GM21381 (cell line): ENCODE data around the gene ASCL2.

Experiments
- ATAC-seq: cut with Tn5 transposase; IDR thresholded peaks from one replicate; pipeline ENCODE4 v1.9.1; 2021; ENCODE audit warnings: mild to moderate bottlenecking, moderate library complexity; ENCODE audit not compliant: unreplicated experiment

ASCL2 gene, protein sequence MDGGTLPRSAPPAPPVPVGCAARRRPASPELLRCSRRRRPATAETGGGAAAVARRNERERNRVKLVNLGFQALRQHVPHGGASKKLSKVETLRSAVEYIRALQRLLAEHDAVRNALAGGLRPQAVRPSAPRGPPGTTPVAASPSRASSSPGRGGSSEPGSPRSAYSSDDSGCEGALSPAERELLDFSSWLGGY

GRCh38 chr11:2270322-2271076 is at the start of gene ASCL2:
Gene ASCL2, minus strand, starts transcription at chr11:2270588. Its CDS starts 256 bp downstream, at chr11:2270332.
- ATAC-seq: no peak

DNA sequence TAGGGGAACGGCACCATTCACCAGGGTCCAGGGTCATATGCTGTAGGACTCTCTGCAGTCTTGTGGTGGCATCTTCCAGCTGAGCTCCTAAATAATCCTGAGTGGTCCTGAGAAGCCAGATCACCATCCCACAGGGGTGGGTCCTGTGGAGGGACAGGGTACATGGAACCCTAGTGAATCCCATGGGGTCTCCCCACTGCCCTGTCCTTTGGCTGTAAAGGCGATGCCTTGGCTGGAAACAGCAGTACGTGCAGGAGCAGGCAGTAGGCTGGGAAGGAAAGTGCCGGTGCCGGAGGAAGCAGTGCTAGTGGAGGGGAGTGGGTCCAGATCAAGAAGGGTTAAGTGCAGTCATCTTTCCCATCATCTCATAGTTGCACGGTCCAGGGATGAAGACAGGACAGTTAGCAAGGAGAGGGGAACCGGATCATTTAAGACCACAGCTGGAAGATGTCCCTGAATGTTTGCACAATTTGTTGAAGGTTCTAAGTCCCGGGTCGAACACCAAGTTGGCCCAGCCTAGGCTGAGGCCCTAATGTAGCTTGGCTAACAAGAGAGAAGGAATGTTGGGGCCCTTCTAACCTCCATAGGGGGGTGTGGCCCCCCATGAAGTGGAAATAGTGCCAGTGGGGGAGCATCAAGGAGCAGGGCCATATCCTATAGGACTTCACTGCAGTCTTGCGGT is 49.5 kb upstream of the ASCL2 start:
- ATAC-seq: no peak

GRCh38 chr11:2318707-2319106 is 48.3 kb upstream of the ASCL2 start:
- no peak for ATAC-seq

GRCh38 chr11:2318123-2318522 is 47.7 kb upstream of the ASCL2 start:
- no peak for ATAC-seq

DNA sequence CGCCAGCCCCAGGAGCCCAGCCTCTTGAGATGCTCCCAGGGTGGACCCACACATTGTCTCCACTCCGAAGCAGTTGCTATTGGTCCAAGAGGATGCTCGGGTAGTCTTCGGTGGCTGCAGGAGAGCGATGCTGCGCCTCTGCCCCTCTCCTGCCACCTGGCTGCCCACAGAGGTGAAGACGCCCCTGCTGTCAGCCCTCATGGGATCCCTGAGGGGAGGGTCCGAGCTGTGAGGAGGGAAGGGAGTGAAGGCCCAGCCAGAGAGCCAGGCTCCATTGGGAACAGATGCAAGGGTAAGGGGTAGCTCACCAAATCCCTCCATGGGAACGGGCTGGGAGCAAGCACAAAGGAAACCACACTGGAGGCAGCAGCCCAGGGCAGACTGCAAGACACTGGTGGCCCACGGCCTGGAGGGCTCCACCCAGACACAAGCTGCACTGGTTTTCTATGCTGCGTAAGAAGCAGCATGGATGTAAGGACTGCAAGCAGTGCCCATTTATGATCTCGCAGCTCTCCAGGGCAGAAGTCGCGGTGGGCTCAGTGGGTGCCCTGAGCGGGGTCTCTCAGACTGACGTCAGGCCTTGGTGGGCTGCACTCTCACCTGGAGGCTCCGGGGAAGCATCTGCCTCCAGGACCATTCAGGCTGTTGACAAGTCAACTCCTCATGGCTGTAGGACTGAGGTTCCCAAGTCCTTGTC is 47.1 kb upstream of the ASCL2 start:
- no peak for ATAC-seq

DNA sequence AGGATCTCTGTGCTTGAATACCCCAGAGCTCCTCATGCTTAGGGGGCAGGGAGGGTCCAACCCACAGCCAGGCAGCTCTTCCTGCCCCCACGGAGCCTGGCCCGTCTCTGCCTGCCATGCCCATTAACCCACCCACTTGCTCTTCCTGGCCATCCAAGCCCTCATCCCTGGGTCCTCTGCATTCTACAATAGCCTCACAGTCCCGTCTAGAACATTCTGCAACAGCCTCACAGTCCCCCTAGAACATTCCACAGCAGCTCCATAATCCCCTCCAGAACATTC is 46.5 kb upstream of the ASCL2 start:
- no peak for ATAC-seq

DNA sequence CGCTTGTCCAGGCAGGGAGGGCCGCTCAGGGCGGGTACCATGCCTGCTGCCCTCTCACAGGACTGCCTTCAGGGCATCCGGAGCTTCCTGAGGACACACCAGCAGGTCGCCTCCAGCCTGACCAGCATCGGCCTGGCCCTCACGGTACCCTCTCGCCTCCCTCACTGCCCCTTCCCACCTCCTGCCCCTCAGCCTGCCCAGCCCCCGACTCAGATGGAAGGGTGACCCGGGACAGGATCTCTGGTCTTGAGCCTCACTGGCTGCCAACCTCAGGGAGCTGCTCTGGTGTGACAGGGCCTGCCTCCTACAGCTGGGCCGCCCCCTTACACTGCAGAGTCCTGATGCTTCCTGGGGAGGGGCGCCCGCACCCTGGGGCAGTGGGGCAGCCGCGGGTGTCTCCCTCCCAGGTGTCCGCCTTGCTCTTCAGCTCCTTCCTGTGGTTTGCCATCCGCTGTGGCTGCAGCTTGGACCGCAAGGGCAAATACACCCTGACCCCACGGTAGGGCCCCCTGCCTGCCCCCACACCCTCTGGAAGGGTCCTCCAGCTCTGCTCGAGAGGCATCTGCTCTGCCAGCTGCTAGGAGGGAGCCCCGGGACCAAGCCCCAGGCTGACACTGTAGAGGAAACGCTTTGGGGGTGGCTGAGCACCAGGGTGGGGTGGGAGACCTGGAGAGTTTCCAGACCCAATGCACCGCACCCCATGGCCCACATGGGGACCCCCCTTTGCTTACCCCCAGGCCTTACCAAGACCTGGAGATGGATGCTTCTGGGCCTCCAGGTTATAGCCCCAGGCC is 46.0 kb upstream of the ASCL2 start:
- no peak for ATAC-seq

DNA sequence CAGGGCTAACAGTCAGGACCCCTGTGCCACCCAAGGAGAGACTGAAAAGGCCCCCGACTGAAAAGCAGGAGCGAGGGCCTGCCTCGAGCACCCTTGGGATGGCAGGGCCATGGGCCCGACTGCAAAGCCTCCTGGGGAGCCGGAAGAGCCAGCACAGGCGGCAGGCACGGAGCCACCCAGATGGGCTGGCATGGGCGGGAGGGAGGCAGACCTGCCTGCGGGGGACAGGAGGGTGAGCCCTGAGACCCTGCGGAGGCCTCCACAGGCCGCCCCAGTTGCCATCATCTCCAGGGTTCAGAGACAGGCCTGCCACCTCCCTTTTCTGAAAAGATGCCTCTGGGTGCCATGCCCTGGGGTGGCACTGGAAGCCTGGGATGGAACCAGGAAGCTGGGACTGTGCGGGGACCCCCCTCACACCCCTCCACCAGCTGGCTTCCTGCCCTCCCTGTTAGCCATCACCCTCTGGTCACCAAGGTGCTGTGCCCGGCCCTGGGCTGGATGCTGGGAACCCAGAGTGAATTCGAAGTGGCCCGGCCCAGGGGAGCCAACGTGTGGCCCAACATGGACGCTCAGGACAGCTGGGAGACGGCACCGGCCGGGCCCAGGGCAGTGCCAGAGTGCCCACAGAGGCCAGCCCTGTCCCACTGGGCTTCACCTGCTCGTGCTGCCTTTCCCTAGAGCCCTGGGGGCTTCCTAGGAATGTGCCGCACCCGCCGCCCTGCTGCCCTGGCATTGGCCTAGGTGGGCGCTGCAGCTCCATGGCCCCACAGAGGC is 45.2 kb upstream of the ASCL2 start:
- ATAC-seq: no peak

DNA sequence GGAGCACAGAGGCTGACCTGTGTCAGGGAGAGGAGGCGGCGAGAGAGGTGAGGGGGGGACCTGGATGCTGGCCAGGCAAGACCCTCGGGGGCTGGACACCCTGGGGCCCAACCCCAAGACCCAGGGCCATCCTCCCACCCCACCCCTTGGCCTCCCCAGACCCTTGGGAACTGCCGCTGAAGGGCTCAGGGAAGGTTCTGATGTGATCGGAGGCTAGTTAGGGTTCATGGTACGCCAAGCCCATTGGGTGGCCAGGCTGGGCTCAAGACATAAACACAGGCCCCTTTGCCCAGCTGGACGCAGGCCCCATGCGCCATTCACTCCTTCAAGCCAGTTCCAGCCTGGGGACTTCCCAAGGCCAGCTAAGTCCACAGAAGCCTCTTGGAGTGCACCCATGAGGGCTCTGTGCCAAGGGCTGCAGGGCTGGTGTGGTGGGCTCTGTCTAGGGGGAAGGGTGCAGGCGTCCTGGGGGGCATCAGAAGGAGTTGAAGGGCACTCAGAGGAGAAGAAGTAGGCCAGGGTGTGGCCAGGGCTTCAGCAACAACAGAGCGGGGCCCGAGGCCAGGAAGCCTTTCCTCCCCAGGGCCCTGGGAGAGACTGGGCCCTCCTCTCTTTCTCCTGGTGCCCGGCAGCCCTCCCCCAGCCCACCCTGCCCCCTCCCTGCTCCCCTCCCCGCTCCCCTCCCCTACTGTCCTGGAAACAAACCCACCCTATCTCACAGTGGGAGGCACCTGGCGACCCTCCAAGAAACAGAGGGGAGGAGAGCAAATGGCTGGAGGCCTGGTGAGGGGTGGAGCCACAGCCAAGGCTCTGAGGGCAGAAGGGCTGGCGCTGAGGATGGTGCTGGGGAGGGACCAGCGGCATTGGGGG is 44.4 kb upstream of the ASCL2 start:
- ATAC-seq: no peak

DNA sequence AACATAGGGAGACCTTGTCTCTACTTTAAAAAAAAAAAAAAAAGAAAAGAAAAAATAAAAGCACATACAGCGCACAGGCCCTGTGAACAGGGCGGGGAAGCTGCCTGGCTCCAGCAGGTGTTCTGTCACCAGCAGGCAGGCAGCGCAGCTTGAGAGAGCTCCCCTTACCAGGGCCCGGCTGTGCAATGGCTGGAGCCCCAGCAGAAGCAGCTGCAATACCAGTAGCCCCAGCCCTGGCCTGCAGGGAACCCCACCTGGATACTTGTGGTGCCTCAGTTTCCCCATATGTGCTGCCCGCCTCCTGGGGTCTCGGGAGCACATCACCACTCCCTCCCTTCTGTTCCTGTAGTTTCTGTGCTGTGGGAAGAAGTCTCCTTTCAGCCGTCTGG is 43.7 kb upstream of the ASCL2 start:
- ATAC-seq: no peak

- ATAC-seq: no peak
These were observed 42.9 kb upstream of the ASCL2 start for GRCh38 chr11:2313051-2313951.

- no peak for ATAC-seq
These were observed 42.0 kb upstream of the ASCL2 start for GRCh38 chr11:2312232-2313042.

GRCh38 chr11:2311353-2312133 is 41.2 kb upstream of the ASCL2 start:
- no peak for ATAC-seq

- ATAC-seq: no peak
These were observed 40.5 kb upstream of the ASCL2 start for GRCh38 chr11:2310786-2311352.

GRCh38 chr11:2310073-2310785 is 39.8 kb upstream of the ASCL2 start:
- ATAC-seq: no peak
